CD14-positive monocyte (primary cell): ENCODE data around the gene PANX3. TPM values are rescaled to one million over a fixed set of nuclear protein-coding genes. Genes with fewer than 3 reads are reported as not detected.

Experiments
- DNase-seq, 3 donors: peaks; one replicate each; pipeline ENCODE4 v3.0.0-alpha.2; 2011 to 2022
- H2AFZ ChIP-seq: 2 replicates; pipeline ENCODE4 v1.6.0; 2012; ENCODE audit warnings: mild to moderate bottlenecking, low read depth, low read length, inconsistent platforms; ENCODE audit not compliant: insufficient read depth, poor library complexity, severe bottlenecking
- H3K27ac ChIP-seq, 2 donors: 1 replicate in 1 of 2; 2 replicates in 1 of 2; pipeline ENCODE4 v1.5.1; 2012 to 2013; ENCODE audit warnings: low read length in 2 of 2, control low read depth in 1 of 2, inconsistent platforms in 1 of 2, low read depth in 1 of 2, mild to moderate bottlenecking in 1 of 2
- H3K27me3 ChIP-seq, 2 donors: one replicate each; pipeline versions ENCODE4 v1.6.0 to v1.6.1; 2011 to 2013; ENCODE audit warnings: low read length in 2 of 2; ENCODE audit not compliant: control insufficient read depth in 2 of 2, insufficient read depth in 2 of 2
- H3K36me3 ChIP-seq, 2 donors: replicated peaks in 1 of 2; 1 replicate in 1 of 2; 2 replicates in 1 of 2; pipeline versions ENCODE4 v1.5.1 to v1.6.1; 2012 to 2013; ENCODE audit warnings: low read length in 2 of 2, control low read depth in 1 of 2, inconsistent platforms in 1 of 2, mild to moderate bottlenecking in 1 of 2; ENCODE audit not compliant: insufficient read depth in 2 of 2, control insufficient read depth in 1 of 2
- H3K4me1 ChIP-seq, 2 donors: 1 replicate in 1 of 2; 2 replicates in 1 of 2; pipeline versions ENCODE4 v1.5.1 to v1.6.1; 2012 to 2013; ENCODE audit warnings: low read length in 2 of 2, control low read depth in 1 of 2, inconsistent platforms in 1 of 2, mild to moderate bottlenecking in 1 of 2, moderate library complexity in 1 of 2; ENCODE audit not compliant: insufficient read depth in 2 of 2, control insufficient read depth in 1 of 2
- H3K4me2 ChIP-seq: replicated peaks from 2 replicates; pipeline ENCODE3; 2012; ENCODE audit warnings: low read length, moderate library complexity, mild to moderate bottlenecking; ENCODE audit not compliant: poor library complexity, severe bottlenecking; ENCODE audit errors: extremely low read depth
- H3K4me3 ChIP-seq, 3 experiments: fragments of 200-600 bp in 1 of 3; sonication (generic) in 1 of 3; replicated peaks in 1 of 3; 1 replicate in 2 of 3; 2 replicates in 1 of 3; pipeline ENCODE4 v1.5.1; 2011 to 2013; ENCODE audit warnings: low read length in 3 of 3, mild to moderate bottlenecking in 3 of 3, control low read depth in 2 of 3, low read depth in 2 of 3, inconsistent platforms in 1 of 3, moderate library complexity in 1 of 3
- H3K79me2 ChIP-seq: 2 replicates; pipeline ENCODE4 v1.6.0; 2012; ENCODE audit warnings: mild to moderate bottlenecking, control low read depth, inconsistent platforms, low read length, moderate library complexity; ENCODE audit not compliant: insufficient read depth
- H3K9ac ChIP-seq: 2 replicates; pipeline ENCODE4 v1.6.0; 2017; ENCODE audit warnings: low read length, mild to moderate bottlenecking; ENCODE audit not compliant: insufficient read depth, poor library complexity, severe bottlenecking
- H3K9me3 ChIP-seq, 2 donors: replicated peaks in 1 of 2; 1 replicate in 1 of 2; 2 replicates in 1 of 2; pipeline versions ENCODE4 v1.5.1 to v1.6.1; 2012 to 2013; ENCODE audit warnings: low read length in 2 of 2, control low read depth in 1 of 2; ENCODE audit not compliant: control insufficient read depth in 1 of 2, insufficient read depth in 1 of 2
- H4K20me1 ChIP-seq: 2 replicates; pipeline ENCODE4 v1.6.0; 2012; ENCODE audit warnings: mild to moderate bottlenecking, low read length, control low read depth, moderate library complexity; ENCODE audit not compliant: insufficient read depth
- H3K27ac Mint-ChIP-seq, 7 donors: one replicate each; pipeline ENCODE4 v1.8.0; 2020; ENCODE audit warnings: mild to moderate bottlenecking in 7 of 7, mixed read lengths in 7 of 7, moderate library complexity in 6 of 7, inconsistent platforms in 2 of 7
- H3K27me3 Mint-ChIP-seq, 3 donors: one replicate each; pipeline ENCODE4 v1.8.0; 2021 to 2022; ENCODE audit warnings: low read depth in 3 of 3, mild to moderate bottlenecking in 3 of 3, mixed read lengths in 3 of 3, moderate library complexity in 3 of 3, inconsistent platforms in 1 of 3
- H3K36me3 Mint-ChIP-seq, 2 donors: one replicate each; pipeline ENCODE4 v1.8.0; 2020; ENCODE audit warnings: mixed read lengths in 2 of 2, inconsistent platforms in 1 of 2, mild to moderate bottlenecking in 1 of 2
- H3K4me1 Mint-ChIP-seq: one replicate; pipeline ENCODE4 v1.8.0; 2020; ENCODE audit warnings: mild to moderate bottlenecking, mixed read lengths
- H3K4me3 Mint-ChIP-seq, 2 donors: one replicate each; pipeline ENCODE4 v1.8.0; 2020; ENCODE audit warnings: mild to moderate bottlenecking in 2 of 2, mixed read lengths in 2 of 2, moderate library complexity in 1 of 2
- H3K9me3 Mint-ChIP-seq, 7 donors: one replicate each; pipeline ENCODE4 v1.8.0; 2020 to 2022; ENCODE audit warnings: mixed read lengths in 7 of 7, mild to moderate bottlenecking in 6 of 7, moderate library complexity in 6 of 7, inconsistent platforms in 2 of 7
- WGBS: methylation state at CpG from one replicate; pipeline ENCODE4 v1.1.5; 2013; ENCODE audit warnings: missing lambda C conversion rate; ENCODE audit not compliant: insufficient coverage; 5-methylcytosine and 5-hydroxymethylcytosine counted together
- intact Hi-C, 2 donors: fragments of 100-400 bp; cut with micrococcal nuclease; formaldehyde crosslinking; loops; one replicate each; pipeline versions ENCODE4 v1.15.0 to v1.15.1; 2023
- polyA plus RNA-seq, 3 donors: library from polyadenylated mRNA; depleted of rRNA in 1 of 3; unstranded in 2 of 3; stranded (reverse) in 1 of 3; fragments of 300-500 nt in 2 of 3; fragments of >200 nt in 1 of 3; fragmentation: Illumina TruSeq in 2 of 3; gene quantifications; 1 replicate in 2 of 3; 2 replicates in 1 of 3; pipeline ENCODE4 v1.2.3, GENCODE V29; 2012 to 2021
- TF ChIP-seq, protein P1 (sequence below): fragments of 200-600 bp; IDR thresholded peaks from one replicate; pipeline ENCODE4 v1.8.0; 2022; ENCODE audit warnings: antibody characterized with exemption, mild to moderate bottlenecking

Gene PANX3
- polyA plus RNA-seq, 3 donors = not detected

DNA sequence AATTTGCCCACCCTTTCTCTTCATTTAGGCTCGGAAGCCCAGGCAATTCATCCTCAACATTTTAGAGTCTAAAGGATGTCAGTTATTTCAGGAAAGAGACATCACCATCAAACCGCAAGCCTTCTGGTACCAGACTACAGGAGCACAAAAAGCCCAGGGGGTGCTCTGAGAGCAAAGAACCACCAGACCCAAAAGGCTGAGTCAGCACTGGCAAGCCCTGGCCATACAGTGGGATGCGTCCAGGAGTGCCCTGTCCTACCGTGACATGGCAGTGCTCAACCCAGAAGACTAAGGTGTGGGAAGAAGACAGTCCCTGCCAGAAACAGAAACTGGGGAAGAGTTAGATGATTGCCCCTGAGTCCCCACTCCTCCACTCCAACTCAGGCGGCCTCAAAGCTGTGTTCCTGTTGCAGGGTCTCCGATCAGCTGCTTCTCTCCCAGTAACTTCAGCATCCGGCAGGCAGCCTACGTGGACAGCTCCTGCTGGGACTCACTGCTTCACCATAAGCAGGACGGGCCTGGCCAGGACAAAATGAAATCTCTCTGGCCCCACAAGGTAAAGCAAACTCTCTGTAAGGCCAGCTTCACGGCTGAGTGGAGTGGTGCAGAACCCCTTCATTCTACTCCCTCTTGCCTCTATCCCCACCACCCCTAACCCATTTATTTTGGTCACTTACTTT, 1.5 kb downstream of the PANX3 start:
- Histone ChIP-seq H3K36me3 (no peaks in the 10 kb centered on the region), H3K4me2 (no peak overlapping the region), H4K20me1 (no peaks in the 10 kb centered on the region), H3K27ac (no peak overlapping the region), H2AFZ (no peak overlapping the region), H3K9me3 (no peaks in the 10 kb centered on the region), H3K79me2 (no peaks in the 10 kb centered on the region), H3K4me3 (no peak overlapping the region), H3K27me3 (no peaks in the 10 kb centered on the region), H3K4me1 (no peaks in the 10 kb centered on the region), H3K9ac (no peak overlapping the region)
- DNase-seq = no peak
- TF ChIP-seq, protein P1, sequence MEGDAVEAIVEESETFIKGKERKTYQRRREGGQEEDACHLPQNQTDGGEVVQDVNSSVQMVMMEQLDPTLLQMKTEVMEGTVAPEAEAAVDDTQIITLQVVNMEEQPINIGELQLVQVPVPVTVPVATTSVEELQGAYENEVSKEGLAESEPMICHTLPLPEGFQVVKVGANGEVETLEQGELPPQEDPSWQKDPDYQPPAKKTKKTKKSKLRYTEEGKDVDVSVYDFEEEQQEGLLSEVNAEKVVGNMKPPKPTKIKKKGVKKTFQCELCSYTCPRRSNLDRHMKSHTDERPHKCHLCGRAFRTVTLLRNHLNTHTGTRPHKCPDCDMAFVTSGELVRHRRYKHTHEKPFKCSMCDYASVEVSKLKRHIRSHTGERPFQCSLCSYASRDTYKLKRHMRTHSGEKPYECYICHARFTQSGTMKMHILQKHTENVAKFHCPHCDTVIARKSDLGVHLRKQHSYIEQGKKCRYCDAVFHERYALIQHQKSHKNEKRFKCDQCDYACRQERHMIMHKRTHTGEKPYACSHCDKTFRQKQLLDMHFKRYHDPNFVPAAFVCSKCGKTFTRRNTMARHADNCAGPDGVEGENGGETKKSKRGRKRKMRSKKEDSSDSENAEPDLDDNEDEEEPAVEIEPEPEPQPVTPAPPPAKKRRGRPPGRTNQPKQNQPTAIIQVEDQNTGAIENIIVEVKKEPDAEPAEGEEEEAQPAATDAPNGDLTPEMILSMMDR = no peak
- Mint-ChIP-seq H3K27ac (no peak overlapping the region), H3K4me3 (no peak overlapping the region), H3K4me1 (no peaks in the 10 kb centered on the region), H3K27me3 (peaks cover 0 to 8% (median 2%) of the 10 kb centered on the region in 3 donors), H3K36me3 (no peaks in the 10 kb centered on the region), H3K9me3 (no peaks in the 10 kb centered on the region)
- WGBS = 94% methylated on average over 6 of the region's 10 CpGs
- intact Hi-C loops = no loop called here

GRCh38 chr11:124618863-124619262, 7.6 kb downstream of the PANX3 start:
- no peak overlapping the region for H3K27ac Mint-ChIP-seq

More at GRCh38 chr11:124618863-124619262, 7.6 kb downstream of the PANX3 start:
- Histone ChIP-seq H3K4me2 (no peak overlapping the region), H3K4me3 (no peak overlapping the region), H3K4me1 (peaks cover 11 to 13% of the 10 kb centered on the region in 2 donors), H3K9me3 (no peaks in the 10 kb centered on the region), H2AFZ (no peak overlapping the region), H3K79me2 (peaks cover 12% of the 10 kb centered on the region), H3K36me3 (no peaks in the 10 kb centered on the region), H4K20me1 (peaks cover 6% of the 10 kb centered on the region), H3K27me3 (no peaks in the 10 kb centered on the region), H3K9ac (no peak overlapping the region), H3K27ac (no peak overlapping the region)
- peaks cover 10% of the 10 kb centered on the region for H3K4me1 Mint-ChIP-seq
- no peaks in the 10 kb centered on the region for H3K9me3 Mint-ChIP-seq
- intact Hi-C loops = no loop called here
- DNase-seq = no peak
- TF ChIP-seq, protein P1 = no peak
- H3K27me3 Mint-ChIP-seq = peaks cover 4 to 15% (median 5%) of the 10 kb centered on the region in 3 donors
- 83% methylated on average over 3 of the region's 5 CpGs for whole genome bisulfite sequencing
- no peak overlapping the region for H3K4me3 Mint-ChIP-seq
- no peaks in the 10 kb centered on the region for H3K36me3 Mint-ChIP-seq
